Lower leg skin (tissue), 3 donors: ENCODE results near the gene CNNM2.

Experiments used
- POLR2A ChIP-seq, 2 donors: fragments of 450-650 bp; IDR thresholded peaks; one replicate each; pipeline ENCODE4 v1.6.1; 2016 to 2017; ENCODE audit warnings: antibody characterized with exemption in 2 of 2, mild to moderate bottlenecking in 1 of 2, moderate library complexity in 1 of 2
- TF ChIP-seq, protein P1 (sequence below), 3 donors: fragments of 450-650 bp; IDR thresholded peaks; one replicate each; pipeline ENCODE4 v1.5.1; 2016; ENCODE audit warnings: antibody characterized with exemption in 3 of 3, mild to moderate bottlenecking in 3 of 3, moderate library complexity in 2 of 3

DNA sequence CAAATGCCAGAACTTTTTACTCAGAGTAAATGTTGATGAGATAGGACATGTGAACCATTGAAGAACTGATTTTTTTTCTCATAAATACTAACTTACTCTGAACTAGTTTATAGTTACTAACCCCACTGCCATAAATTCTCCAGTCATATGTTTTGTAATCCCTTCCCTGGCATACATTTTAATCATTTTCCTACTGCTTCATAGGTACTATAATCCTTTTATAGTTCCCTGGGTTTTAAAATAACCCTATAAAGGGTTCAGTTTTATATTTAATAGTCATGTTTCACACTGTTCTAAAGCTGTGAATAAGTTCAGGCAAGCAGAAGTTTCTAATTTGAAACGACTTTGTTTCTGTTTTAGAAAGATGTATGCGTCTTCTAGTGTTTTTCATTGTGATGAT lies 28.9 kb downstream of the CNNM2 start:
- TF ChIP-seq, protein P1, sequence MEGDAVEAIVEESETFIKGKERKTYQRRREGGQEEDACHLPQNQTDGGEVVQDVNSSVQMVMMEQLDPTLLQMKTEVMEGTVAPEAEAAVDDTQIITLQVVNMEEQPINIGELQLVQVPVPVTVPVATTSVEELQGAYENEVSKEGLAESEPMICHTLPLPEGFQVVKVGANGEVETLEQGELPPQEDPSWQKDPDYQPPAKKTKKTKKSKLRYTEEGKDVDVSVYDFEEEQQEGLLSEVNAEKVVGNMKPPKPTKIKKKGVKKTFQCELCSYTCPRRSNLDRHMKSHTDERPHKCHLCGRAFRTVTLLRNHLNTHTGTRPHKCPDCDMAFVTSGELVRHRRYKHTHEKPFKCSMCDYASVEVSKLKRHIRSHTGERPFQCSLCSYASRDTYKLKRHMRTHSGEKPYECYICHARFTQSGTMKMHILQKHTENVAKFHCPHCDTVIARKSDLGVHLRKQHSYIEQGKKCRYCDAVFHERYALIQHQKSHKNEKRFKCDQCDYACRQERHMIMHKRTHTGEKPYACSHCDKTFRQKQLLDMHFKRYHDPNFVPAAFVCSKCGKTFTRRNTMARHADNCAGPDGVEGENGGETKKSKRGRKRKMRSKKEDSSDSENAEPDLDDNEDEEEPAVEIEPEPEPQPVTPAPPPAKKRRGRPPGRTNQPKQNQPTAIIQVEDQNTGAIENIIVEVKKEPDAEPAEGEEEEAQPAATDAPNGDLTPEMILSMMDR (IDR thresholded peaks at IDR 0.05), result no peak
- TF ChIP-seq POLR2A (IDR thresholded peaks at IDR 0.05), result no peak
